ENCODE results near the gene MYLK.
"Not testable (repeated sequence)": the region's sequence is repeated elsewhere in the genome, so short reads cannot be mapped to it uniquely, and the experiment has no call there.

Gene MYLK

DNA sequence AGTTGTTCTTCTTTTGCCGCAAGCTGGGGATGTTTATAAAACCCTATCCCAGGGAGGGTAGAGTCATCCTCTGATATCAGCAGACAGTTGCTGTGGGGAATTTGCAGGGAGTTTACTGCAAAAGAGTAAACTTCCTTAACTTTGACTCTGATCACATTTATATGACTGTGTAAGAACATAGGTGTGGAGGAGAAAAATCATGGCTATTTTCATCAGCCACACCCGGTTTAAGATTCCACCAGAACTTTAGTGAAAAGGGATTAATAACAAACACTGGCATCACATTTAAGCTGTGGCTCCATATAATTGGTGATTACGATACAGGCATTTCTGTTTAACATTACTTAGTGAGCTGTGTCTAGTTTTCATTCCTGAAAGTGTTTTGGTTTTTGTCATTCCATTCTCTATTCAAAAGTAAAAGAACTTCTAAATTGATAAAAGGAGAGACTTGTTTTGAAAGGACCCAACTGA is 143.1 kb downstream of the MYLK start:
- no CpG with 5 or more reads among the region's 3 CpGs for WGBS (ENCODE audit: extremely low coverage, insufficient coverage, low lambda C conversion rate)
- Histone ChIP-seq H3K56ac (ENCODE audit: low read length) (no peak overlapping the region), H3K79me2 (ENCODE audit: control insufficient read depth, insufficient read depth, low read length) (no peaks in the 10 kb centered on the region), H2BK15ac (replicated peaks; ENCODE audit: low read depth) (no peak overlapping the region), H3K4me3 (ENCODE audit: low read length) (no peak overlapping the region), H2BK5ac (ENCODE audit: low read length) (no peak overlapping the region), H3K36me3 (ENCODE audit: control insufficient read depth, insufficient read depth, low read length) (no peaks in the 10 kb centered on the region), H3K9ac (ENCODE audit: low read length) (no peak overlapping the region), H3K18ac (ENCODE audit: low read length) (no peak overlapping the region), H4K8ac (ENCODE audit: low read depth, low read length) (no peak overlapping the region), H3K27ac (ENCODE audit: low read depth, low read length) (no peak overlapping the region), H2BK120ac (ENCODE audit: low read depth, low read length) (no peak overlapping the region), H2AK5ac (ENCODE audit: low read length) (no peak overlapping the region), H3K4me1 (ENCODE audit: control insufficient read depth, low read depth, low read length) (no peaks in the 10 kb centered on the region), H3K23ac (ENCODE audit: low read length) (no peak overlapping the region), H3K4me2 (ENCODE audit: low read length) (no peak overlapping the region), H3K4ac (ENCODE audit: low read depth, low read length) (no peak overlapping the region), H4K5ac (ENCODE audit: low read length) (no peak overlapping the region), H3K27me3 (ENCODE audit: insufficient read depth, low read length, poor library complexity) (no peaks in the 10 kb centered on the region), H3K79me1 (ENCODE audit: low read length) (no peaks in the 10 kb centered on the region)
- no peak for DNase-seq

GRCh38 chr3:123740391-123740822 is 143.7 kb downstream of the MYLK start:
- Histone ChIP-seq H2BK15ac (replicated peaks; ENCODE audit: low read depth) (no peak overlapping the region), H3K4me1 (ENCODE audit: control insufficient read depth, low read depth, low read length) (no peaks in the 10 kb centered on the region), H3K18ac (ENCODE audit: low read length) (no peak overlapping the region), H3K4me3 (ENCODE audit: low read length) (no peak overlapping the region), H3K79me2 (ENCODE audit: control insufficient read depth, insufficient read depth, low read length) (no peaks in the 10 kb centered on the region), H3K36me3 (ENCODE audit: control insufficient read depth, insufficient read depth, low read length) (no peaks in the 10 kb centered on the region), H2AK5ac (ENCODE audit: low read length) (no peak overlapping the region), H3K4ac (ENCODE audit: low read depth, low read length) (no peak overlapping the region), H3K79me1 (ENCODE audit: low read length) (no peaks in the 10 kb centered on the region), H3K23ac (ENCODE audit: low read length) (no peak overlapping the region), H3K27ac (ENCODE audit: low read depth, low read length) (no peak overlapping the region), H3K9ac (ENCODE audit: low read length) (no peak overlapping the region), H2BK5ac (ENCODE audit: low read length) (no peak overlapping the region), H4K8ac (ENCODE audit: low read depth, low read length) (no peak overlapping the region), H3K27me3 (ENCODE audit: insufficient read depth, low read length, poor library complexity) (no peaks in the 10 kb centered on the region), H2BK120ac (ENCODE audit: low read depth, low read length) (no peak overlapping the region), H3K56ac (ENCODE audit: low read length) (no peak overlapping the region), H3K4me2 (ENCODE audit: low read length) (no peak overlapping the region), H4K5ac (ENCODE audit: low read length) (no peak overlapping the region)
- no peak for DNase-seq
- WGBS (ENCODE audit: extremely low coverage, insufficient coverage, low lambda C conversion rate) = no CpG with 5 or more reads among the region's 6 CpGs

DNA sequence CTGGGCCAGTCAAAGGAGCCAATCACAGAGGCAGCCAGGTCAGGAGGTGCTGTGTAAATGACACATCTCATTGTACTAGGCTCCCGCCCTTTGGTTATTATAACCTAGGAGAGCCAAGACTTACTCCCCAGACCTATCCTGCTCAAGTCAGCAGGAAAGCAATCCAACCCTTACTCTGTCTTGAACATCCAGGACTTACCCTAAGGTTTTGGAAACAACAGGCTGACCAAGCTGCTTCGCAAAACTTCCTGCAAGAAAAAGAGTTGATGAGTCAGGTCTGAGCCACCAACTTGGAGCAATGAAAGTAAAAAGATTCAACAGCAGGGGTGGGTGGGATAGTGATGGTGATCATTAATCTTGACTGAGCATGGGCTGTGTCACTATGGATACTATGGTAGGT is 144.4 kb downstream of the MYLK start:
- Histone ChIP-seq H3K27me3 (ENCODE audit: insufficient read depth, low read length, poor library complexity) (no peaks in the 10 kb centered on the region), H2BK15ac (replicated peaks; ENCODE audit: low read depth) (no peak overlapping the region), H3K18ac (ENCODE audit: low read length) (no peak overlapping the region), H4K5ac (ENCODE audit: low read length) (no peak overlapping the region), H3K79me2 (ENCODE audit: control insufficient read depth, insufficient read depth, low read length) (no peaks in the 10 kb centered on the region), H3K23ac (ENCODE audit: low read length) (no peak overlapping the region), H3K4ac (ENCODE audit: low read depth, low read length) (no peak overlapping the region), H2BK120ac (ENCODE audit: low read depth, low read length) (no peak overlapping the region), H4K8ac (ENCODE audit: low read depth, low read length) (no peak overlapping the region), H3K79me1 (ENCODE audit: low read length) (no peaks in the 10 kb centered on the region), H3K27ac (ENCODE audit: low read depth, low read length) (no peak overlapping the region), H3K4me1 (ENCODE audit: control insufficient read depth, low read depth, low read length) (no peaks in the 10 kb centered on the region), H2BK5ac (ENCODE audit: low read length) (no peak overlapping the region), H2AK5ac (ENCODE audit: low read length) (no peak overlapping the region), H3K9ac (ENCODE audit: low read length) (no peak overlapping the region), H3K4me3 (ENCODE audit: low read length) (no peak overlapping the region), H3K36me3 (ENCODE audit: control insufficient read depth, insufficient read depth, low read length) (no peaks in the 10 kb centered on the region), H3K56ac (ENCODE audit: low read length) (no peak overlapping the region), H3K4me2 (ENCODE audit: low read length) (no peak overlapping the region)
- no CpG with 5 or more reads among the region's 2 CpGs for WGBS (ENCODE audit: extremely low coverage, insufficient coverage, low lambda C conversion rate)
- DNase-seq = no peak

DNA sequence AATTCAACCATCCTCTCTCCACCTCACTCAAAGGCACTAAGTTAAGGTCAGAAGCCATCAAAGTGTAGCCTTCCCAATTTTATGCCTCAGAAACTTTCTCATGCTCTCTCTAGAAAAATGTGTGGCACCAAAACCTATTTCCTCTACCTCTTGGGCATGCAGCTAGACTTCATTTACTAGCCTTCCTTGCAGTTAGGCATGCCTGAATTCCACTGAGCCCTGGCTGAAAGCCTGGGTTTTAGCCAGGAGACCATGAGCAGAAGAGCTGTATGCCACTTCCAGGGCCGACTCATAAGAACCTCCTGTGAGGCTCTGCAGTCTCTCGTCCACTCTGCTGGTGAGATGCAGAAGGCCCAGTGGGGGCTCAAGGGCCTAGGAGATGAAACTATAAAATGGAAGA is 145.0 kb downstream of the MYLK start:
- Histone ChIP-seq H4K8ac (ENCODE audit: low read depth, low read length) (no peak overlapping the region), H3K4me2 (ENCODE audit: low read length) (no peak overlapping the region), H2BK120ac (ENCODE audit: low read depth, low read length) (no peak overlapping the region), H2AK5ac (ENCODE audit: low read length) (no peak overlapping the region), H3K4me1 (ENCODE audit: control insufficient read depth, low read depth, low read length) (no peaks in the 10 kb centered on the region), H3K9ac (ENCODE audit: low read length) (no peak overlapping the region), H3K18ac (ENCODE audit: low read length) (no peak overlapping the region), H3K23ac (ENCODE audit: low read length) (no peak overlapping the region), H3K79me1 (ENCODE audit: low read length) (no peaks in the 10 kb centered on the region), H3K4me3 (ENCODE audit: low read length) (no peak overlapping the region), H3K4ac (ENCODE audit: low read depth, low read length) (no peak overlapping the region), H2BK15ac (replicated peaks; ENCODE audit: low read depth) (no peak overlapping the region), H3K27me3 (ENCODE audit: insufficient read depth, low read length, poor library complexity) (no peaks in the 10 kb centered on the region), H3K27ac (ENCODE audit: low read depth, low read length) (no peak overlapping the region), H4K5ac (ENCODE audit: low read length) (no peak overlapping the region), H2BK5ac (ENCODE audit: low read length) (no peak overlapping the region), H3K56ac (ENCODE audit: low read length) (no peak overlapping the region), H3K36me3 (ENCODE audit: control insufficient read depth, insufficient read depth, low read length) (no peaks in the 10 kb centered on the region), H3K79me2 (ENCODE audit: control insufficient read depth, insufficient read depth, low read length) (no peaks in the 10 kb centered on the region)
- no peak for DNase-seq
- no CpG with 5 or more reads among the region's 2 CpGs for WGBS (ENCODE audit: extremely low coverage, insufficient coverage, low lambda C conversion rate)

DNA sequence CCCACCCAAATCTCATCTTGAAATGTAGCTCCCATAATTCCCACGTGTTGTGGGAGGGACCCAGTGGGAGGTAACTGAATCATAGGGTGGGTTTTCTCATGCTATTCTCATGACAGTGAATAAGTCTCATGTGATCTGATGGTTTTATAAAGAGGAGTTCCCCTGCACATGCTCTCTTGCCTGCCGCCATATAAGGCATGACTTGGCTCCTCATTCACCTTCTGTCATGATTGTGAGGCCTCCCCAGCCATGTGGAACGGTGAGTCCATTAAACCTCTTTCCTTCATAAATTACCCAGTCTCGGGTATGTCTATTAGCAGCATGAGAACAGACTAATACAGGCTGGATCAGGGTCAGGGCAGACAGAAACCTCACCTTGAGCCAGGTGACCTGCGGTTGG is 145.6 kb downstream of the MYLK start:
- not testable (repeated sequence) for DNase-seq; H3K4ac ChIP-seq (ENCODE audit: low read depth, low read length); H2BK5ac ChIP-seq (ENCODE audit: low read length); H2AK5ac ChIP-seq (ENCODE audit: low read length); H4K8ac ChIP-seq (ENCODE audit: low read depth, low read length); H4K5ac ChIP-seq (ENCODE audit: low read length); H3K18ac ChIP-seq (ENCODE audit: low read length); H3K36me3 ChIP-seq (ENCODE audit: control insufficient read depth, insufficient read depth, low read length); H2BK15ac ChIP-seq (replicated peaks; ENCODE audit: low read depth); H2BK120ac ChIP-seq (ENCODE audit: low read depth, low read length); H3K79me2 ChIP-seq (ENCODE audit: control insufficient read depth, insufficient read depth, low read length); H3K27ac ChIP-seq (ENCODE audit: low read depth, low read length); H3K4me3 ChIP-seq (ENCODE audit: low read length); H3K9ac ChIP-seq (ENCODE audit: low read length); H3K27me3 ChIP-seq (ENCODE audit: insufficient read depth, low read length, poor library complexity); H3K4me1 ChIP-seq (ENCODE audit: control insufficient read depth, low read depth, low read length); H3K79me1 ChIP-seq (ENCODE audit: low read length); H3K23ac ChIP-seq (ENCODE audit: low read length); H3K4me2 ChIP-seq (ENCODE audit: low read length); H3K56ac ChIP-seq (ENCODE audit: low read length)
- WGBS (ENCODE audit: extremely low coverage, insufficient coverage, low lambda C conversion rate) = no CpG with 5 or more reads among the region's 5 CpGs

- H2AK5ac ChIP-seq (ENCODE audit: low read length) = no peak overlapping the region
- H3K18ac ChIP-seq (ENCODE audit: low read length) = no peak overlapping the region
- no peak overlapping the region for H3K4ac ChIP-seq (ENCODE audit: low read depth, low read length)
- no peaks in the 10 kb centered on the region for H3K27me3 ChIP-seq (ENCODE audit: insufficient read depth, low read length, poor library complexity)
- no CpG with 5 or more reads among the region's 14 CpGs for WGBS (ENCODE audit: extremely low coverage, insufficient coverage, low lambda C conversion rate)
- no peaks in the 10 kb centered on the region for H3K79me1 ChIP-seq (ENCODE audit: low read length)
- H2BK5ac ChIP-seq (ENCODE audit: low read length) = no peak overlapping the region
- no peak overlapping the region for H3K27ac ChIP-seq (ENCODE audit: low read depth, low read length)
- H4K5ac ChIP-seq (ENCODE audit: low read length) = no peak overlapping the region
- no peak overlapping the region for H2BK15ac ChIP-seq (replicated peaks; ENCODE audit: low read depth)
- H3K56ac ChIP-seq (ENCODE audit: low read length) = no peak overlapping the region
- H3K4me1 ChIP-seq (ENCODE audit: control insufficient read depth, low read depth, low read length) = no peaks in the 10 kb centered on the region
- no peaks in the 10 kb centered on the region for H3K36me3 ChIP-seq (ENCODE audit: control insufficient read depth, insufficient read depth, low read length)
- H3K4me2 ChIP-seq (ENCODE audit: low read length) = no peak overlapping the region
- H4K8ac ChIP-seq (ENCODE audit: low read depth, low read length) = no peak overlapping the region
- H3K79me2 ChIP-seq (ENCODE audit: control insufficient read depth, insufficient read depth, low read length) = no peaks in the 10 kb centered on the region
- no peak overlapping the region for H3K9ac ChIP-seq (ENCODE audit: low read length)
- H2BK120ac ChIP-seq (ENCODE audit: low read depth, low read length) = no peak overlapping the region
- DNase-seq = no peak
- no peak overlapping the region for H3K4me3 ChIP-seq (ENCODE audit: low read length)
- no peak overlapping the region for H3K23ac ChIP-seq (ENCODE audit: low read length)
These were observed 147.0 kb downstream of the MYLK start for GRCh38 chr3:123737168-123737567.
